Activated naive CD8-positive, alpha-beta T cell treated with anti-CD3 and anti-CD28 coated beads for 36 hours (primary cell): ENCODE results near the gene SLC35B1. TPM values are rescaled to one million over a fixed set of nuclear protein-coding genes. Genes with fewer than 3 reads are reported as not detected.
A peak's percentile ranks its signal among the peaks of the same experiment; 100 is the strongest.
"Not testable (repeated sequence)": the region's sequence is repeated elsewhere in the genome, so short reads cannot be mapped to it uniquely, and the experiment has no call there.

ENCODE experiments used
- DNase-seq: peaks from one replicate; pipeline ENCODE4 v3.0.0; 2021
- H3K27ac Mint-ChIP-seq: one replicate; pipeline ENCODE4 v1.8.0; 2022; ENCODE audit warnings: mild to moderate bottlenecking, moderate library complexity, mixed read lengths
- H3K27me3 Mint-ChIP-seq: one replicate; pipeline ENCODE4 v1.8.0; 2022; ENCODE audit warnings: mild to moderate bottlenecking, mixed read lengths
- H3K36me3 Mint-ChIP-seq: one replicate; pipeline ENCODE4 v1.8.0; 2021; ENCODE audit warnings: mild to moderate bottlenecking, mixed read lengths
- H3K4me1 Mint-ChIP-seq: one replicate; pipeline ENCODE4 v1.8.0; 2021; ENCODE audit warnings: mixed read lengths
- H3K4me3 Mint-ChIP-seq: one replicate; pipeline ENCODE4 v1.8.0; 2022; ENCODE audit warnings: mild to moderate bottlenecking, moderate library complexity, mixed read lengths
- H3K9me3 Mint-ChIP-seq: one replicate; pipeline ENCODE4 v1.8.0; 2022; ENCODE audit warnings: mixed read lengths
- total RNA-seq, 2 experiments: library from RNA; stranded (reverse); gene quantifications; one replicate each; pipeline ENCODE4 v1.2.3, GENCODE V29; 2021

Gene SLC35B1
- total RNA-seq, 2 experiments from 2014 or later: 58.6 to 63.8 TPM

DNA sequence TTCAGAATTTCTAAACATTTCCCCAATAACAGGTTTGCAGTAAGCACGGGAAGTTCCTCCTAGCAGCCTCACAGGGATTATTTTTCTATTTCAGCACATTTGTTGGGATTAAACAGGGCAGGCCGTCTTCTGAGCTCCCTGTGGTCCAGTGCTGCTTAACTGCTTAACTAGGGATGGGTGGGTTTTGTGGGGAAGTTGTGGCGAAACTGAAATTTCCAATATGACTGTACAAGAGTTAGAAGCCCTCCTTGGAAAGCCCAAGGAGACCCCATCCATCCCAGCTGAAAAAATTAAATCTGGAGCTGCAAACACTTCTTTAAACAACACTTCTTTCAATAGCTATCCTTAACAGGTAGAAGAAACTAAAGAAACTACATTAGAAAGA is 33.9 kb upstream of the SLC35B1 start:
- peak overlapping the region; percentile 95 for H3K27ac Mint-ChIP-seq
- H3K36me3 Mint-ChIP-seq: peaks cover 19% of the 10 kb centered on the region
- no peaks in the 10 kb centered on the region for H3K9me3 Mint-ChIP-seq
- DNase-seq: no peak
- peaks cover 84% of the 10 kb centered on the region for H3K4me1 Mint-ChIP-seq
- H3K27me3 Mint-ChIP-seq: no peaks in the 10 kb centered on the region
- H3K4me3 Mint-ChIP-seq: peak overlapping the region; percentile 67

GRCh38 chr17:49741009-49741691 is 33.4 kb upstream of the SLC35B1 start:
- no peak for DNase-seq
- Mint-ChIP-seq H3K27me3 (no peaks in the 10 kb centered on the region), H3K4me3 (peak overlapping the region; percentile 72), H3K4me1 (peaks cover 82% of the 10 kb centered on the region), H3K36me3 (peaks cover 23% of the 10 kb centered on the region), H3K9me3 (no peaks in the 10 kb centered on the region), H3K27ac (peak overlapping the region; percentile 95)

DNA sequence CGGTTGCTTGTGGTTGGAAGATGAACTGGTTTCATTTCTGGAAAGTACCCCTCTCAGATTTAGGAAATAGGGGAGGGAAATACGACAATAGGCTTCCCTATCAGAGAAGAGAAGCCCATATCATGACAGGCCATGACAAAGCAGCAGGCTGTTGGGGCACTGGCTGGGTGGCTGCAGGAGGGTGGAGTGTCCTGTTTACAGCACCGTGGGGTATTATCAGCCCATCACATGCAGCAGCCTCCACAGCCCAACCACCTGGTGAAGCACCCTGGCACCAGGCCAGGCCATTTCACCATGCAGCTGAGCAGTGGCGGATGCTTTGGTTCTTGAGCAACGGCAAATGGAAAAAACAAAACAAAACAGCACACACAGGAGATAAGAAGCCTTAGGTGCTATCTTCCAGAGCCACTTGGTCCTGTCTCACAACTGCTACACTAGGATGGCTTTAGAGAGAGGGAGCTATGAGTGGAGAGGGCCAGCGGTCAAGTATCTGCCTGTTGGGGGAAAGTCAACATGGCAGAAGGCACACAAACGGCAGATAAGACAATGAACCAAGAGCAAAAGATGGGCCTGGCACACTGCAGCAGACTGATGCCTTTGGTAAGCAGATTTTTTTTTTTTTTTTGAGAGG is 32.0 kb upstream of the SLC35B1 start:
- H3K9me3 Mint-ChIP-seq: no peaks in the 10 kb centered on the region
- peak; percentile 85 for DNase-seq
- peak overlapping the region; percentile 95 for H3K27ac Mint-ChIP-seq
- H3K4me3 Mint-ChIP-seq: peak overlapping the region; percentile 72
- H3K36me3 Mint-ChIP-seq: peaks cover 13% of the 10 kb centered on the region
- peaks cover 70% of the 10 kb centered on the region for H3K4me1 Mint-ChIP-seq
- H3K27me3 Mint-ChIP-seq: no peaks in the 10 kb centered on the region

GRCh38 chr17:49738456-49739163 is 30.8 kb upstream of the SLC35B1 start:
- H3K27ac Mint-ChIP-seq: peak overlapping the region; percentile 95

DNA sequence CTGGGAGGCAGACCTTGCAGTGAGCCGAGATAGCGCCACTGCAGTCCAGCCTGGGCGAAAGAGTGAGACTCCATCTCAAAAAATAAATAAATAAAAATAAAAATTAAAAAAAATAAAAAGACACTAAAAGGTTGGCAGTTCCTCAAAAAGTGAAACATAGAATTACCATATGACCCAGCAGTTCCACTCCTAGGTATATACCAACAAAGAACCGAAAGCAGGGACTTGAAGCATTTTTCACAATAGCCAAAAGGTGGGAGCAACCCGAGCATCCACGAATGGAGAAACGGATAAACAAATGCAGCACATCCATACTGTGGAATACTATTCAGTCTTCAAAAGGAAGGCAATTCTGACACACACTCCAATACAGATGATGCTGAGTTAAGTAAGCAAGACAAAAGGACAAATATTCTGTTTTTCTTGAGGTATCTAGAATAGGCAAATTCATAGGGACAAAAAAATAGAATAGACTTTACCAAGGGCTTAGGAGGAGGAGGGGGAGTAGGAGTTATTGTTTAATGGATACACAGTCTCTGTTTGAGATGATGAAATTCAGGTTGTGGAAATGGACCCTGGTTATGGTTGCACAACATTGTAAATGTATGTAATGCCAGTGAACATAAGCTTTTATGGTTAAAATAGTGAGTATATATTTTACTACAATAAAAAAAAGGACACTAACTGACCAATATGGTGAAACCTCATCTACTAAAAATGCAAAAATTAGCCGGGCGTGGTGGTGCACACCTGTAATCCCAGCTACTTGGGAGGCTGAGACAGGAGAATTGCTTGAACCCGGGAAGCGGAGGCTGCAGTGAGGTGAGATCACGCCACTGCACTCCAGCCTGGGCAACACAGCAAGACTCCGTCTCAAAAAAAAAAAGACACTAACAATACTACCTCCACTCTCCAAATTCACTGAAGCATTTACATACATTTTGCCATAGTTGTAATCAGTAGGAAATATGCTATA is 27.0 kb upstream of the SLC35B1 start:
- no peak overlapping the region for H3K27ac Mint-ChIP-seq
- H3K4me3 Mint-ChIP-seq: no peak overlapping the region
- H3K4me1 Mint-ChIP-seq: peaks cover 57% of the 10 kb centered on the region
- no peak for DNase-seq
- H3K9me3 Mint-ChIP-seq: no peaks in the 10 kb centered on the region
- H3K27me3 Mint-ChIP-seq: no peaks in the 10 kb centered on the region
- peaks cover 15% of the 10 kb centered on the region for H3K36me3 Mint-ChIP-seq

More at GRCh38 chr17:49738456-49739163, 30.8 kb upstream of the SLC35B1 start:
- Mint-ChIP-seq H3K4me3 (peak overlapping the region; percentile 36), H3K36me3 (peaks cover 16% of the 10 kb centered on the region), H3K27me3 (no peaks in the 10 kb centered on the region), H3K9me3 (no peaks in the 10 kb centered on the region), H3K4me1 (peaks cover 70% of the 10 kb centered on the region)
- no peak for DNase-seq

- Mint-ChIP-seq H3K4me1 (peaks cover 39% of the 10 kb centered on the region), H3K27ac (peak overlapping the region; percentile 36), H3K9me3 (no peaks in the 10 kb centered on the region), H3K27me3 (no peaks in the 10 kb centered on the region), H3K4me3 (no peak overlapping the region), H3K36me3 (peaks cover 16% of the 10 kb centered on the region)
- DNase-seq: no peak
These were observed 23.7 kb upstream of the SLC35B1 start for GRCh38 chr17:49731435-49731831.

DNA sequence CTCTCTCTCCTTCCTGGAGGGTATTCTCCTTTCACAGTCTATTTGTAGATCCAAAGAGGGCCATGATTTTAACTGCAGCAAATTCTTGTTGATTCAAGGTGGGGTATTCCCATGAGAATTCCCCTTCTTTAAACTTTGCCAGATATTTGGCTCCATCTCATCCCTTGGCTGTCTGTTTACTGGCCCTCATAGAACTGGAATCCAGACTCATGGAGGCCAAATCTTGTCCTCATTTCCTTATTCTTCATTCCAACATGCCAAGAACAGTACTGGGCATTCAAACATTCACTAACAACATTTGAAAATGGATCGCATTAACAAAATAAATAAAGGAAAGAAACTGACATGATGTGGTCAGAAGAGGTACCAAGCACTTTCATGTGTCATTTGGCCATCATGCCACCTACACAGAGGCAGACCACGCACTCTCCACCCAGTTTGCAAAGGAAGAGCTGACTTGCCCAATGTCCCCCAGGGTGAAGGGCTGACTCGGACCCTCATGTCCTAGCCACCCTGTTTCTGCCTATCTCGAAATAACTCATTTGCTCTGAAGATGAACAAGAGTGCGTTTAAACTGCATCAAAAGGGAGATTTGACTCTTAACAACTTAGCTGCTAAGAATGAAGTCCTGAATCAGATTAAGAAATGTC is 23.1 kb upstream of the SLC35B1 start:
- H3K27me3 Mint-ChIP-seq: no peaks in the 10 kb centered on the region
- DNase-seq: no peak
- H3K4me3 Mint-ChIP-seq: no peak overlapping the region
- H3K36me3 Mint-ChIP-seq: peaks cover 16% of the 10 kb centered on the region
- H3K27ac Mint-ChIP-seq: peak overlapping the region; percentile 36
- H3K4me1 Mint-ChIP-seq: peaks cover 38% of the 10 kb centered on the region
- H3K9me3 Mint-ChIP-seq: no peaks in the 10 kb centered on the region

- Mint-ChIP-seq H3K27me3 (no peaks in the 10 kb centered on the region), H3K27ac (peak overlapping the region; percentile 54), H3K9me3 (peaks cover 3% of the 10 kb centered on the region), H3K4me1 (peaks cover 41% of the 10 kb centered on the region), H3K36me3 (peaks cover 23% of the 10 kb centered on the region), H3K4me3 (no peak overlapping the region)
- no peak for DNase-seq
These were observed 22.5 kb upstream of the SLC35B1 start for GRCh38 chr17:49730078-49730784.

DNA sequence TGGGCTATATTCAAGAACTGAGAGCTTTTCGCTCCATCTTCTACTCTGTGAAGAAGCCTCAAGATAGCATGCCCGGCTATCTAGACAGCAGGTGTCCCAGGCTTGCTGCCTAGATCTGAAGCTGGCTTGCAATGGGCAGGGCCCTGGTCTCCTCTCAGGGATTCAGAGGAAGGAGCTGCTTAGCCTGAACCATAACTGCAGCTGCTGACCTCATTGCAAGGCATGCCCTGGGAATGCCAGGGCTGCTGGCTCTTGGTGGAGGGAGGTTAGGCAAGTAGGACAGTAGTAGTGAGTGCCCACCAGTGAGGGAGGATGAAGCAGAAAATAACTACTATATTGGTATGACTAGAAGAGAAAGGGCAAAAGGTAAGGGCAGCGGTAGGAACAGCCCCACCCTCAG is 21.3 kb upstream of the SLC35B1 start:
- peak overlapping the region; percentile 73 for H3K27ac Mint-ChIP-seq
- DNase-seq: no peak
- H3K27me3 Mint-ChIP-seq: no peaks in the 10 kb centered on the region
- H3K36me3 Mint-ChIP-seq: peaks cover 25% of the 10 kb centered on the region
- peaks cover 45% of the 10 kb centered on the region for H3K4me1 Mint-ChIP-seq
- H3K4me3 Mint-ChIP-seq: no peak overlapping the region
- peaks cover 3% of the 10 kb centered on the region for H3K9me3 Mint-ChIP-seq

GRCh38 chr17:49728425-49728824 is 20.7 kb upstream of the SLC35B1 start:
- DNase-seq: no peak
- Mint-ChIP-seq H3K27me3 (no peaks in the 10 kb centered on the region), H3K4me1 (peaks cover 50% of the 10 kb centered on the region), H3K27ac (peak overlapping the region; percentile 17), H3K9me3 (peaks cover 3% of the 10 kb centered on the region), H3K36me3 (peaks cover 25% of the 10 kb centered on the region), H3K4me3 (no peak overlapping the region)

GRCh38 chr17:49727380-49727779 is 19.6 kb upstream of the SLC35B1 start:
- peaks cover 3% of the 10 kb centered on the region for H3K9me3 Mint-ChIP-seq
- H3K4me3 Mint-ChIP-seq: no peak overlapping the region
- no peak for DNase-seq
- no peak overlapping the region for H3K27ac Mint-ChIP-seq
- peaks cover 47% of the 10 kb centered on the region for H3K4me1 Mint-ChIP-seq
- no peaks in the 10 kb centered on the region for H3K27me3 Mint-ChIP-seq
- H3K36me3 Mint-ChIP-seq: peaks cover 25% of the 10 kb centered on the region

GRCh38 chr17:49725452-49726130 is 17.8 kb upstream of the SLC35B1 start:
- Mint-ChIP-seq H3K9me3 (peaks cover 3% of the 10 kb centered on the region), H3K36me3 (peaks cover 23% of the 10 kb centered on the region), H3K4me1 (peaks cover 39% of the 10 kb centered on the region)

DNA sequence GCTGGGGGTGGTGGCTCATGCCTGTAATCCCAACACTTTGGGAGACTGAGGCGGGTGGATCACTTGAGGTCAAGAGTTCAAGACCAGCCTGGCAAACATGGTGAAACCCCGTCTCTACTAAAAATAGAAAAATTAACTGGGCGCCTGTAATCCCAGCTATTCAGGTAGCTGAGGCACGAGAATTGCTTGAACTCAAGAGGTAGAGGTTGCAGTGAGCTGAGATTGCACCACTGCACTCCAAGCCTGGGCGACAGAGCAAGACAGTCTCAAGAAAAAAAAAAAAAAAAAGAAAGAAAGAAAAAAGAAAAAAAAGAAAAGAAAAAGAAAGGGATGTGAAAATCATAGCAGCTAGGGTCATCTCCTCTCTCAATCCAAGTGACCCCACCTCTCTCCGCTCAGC is 16.8 kb upstream of the SLC35B1 start:
- not testable (repeated sequence) for H3K9me3 Mint-ChIP-seq, H3K4me3 Mint-ChIP-seq, DNase-seq, H3K27me3 Mint-ChIP-seq, H3K27ac Mint-ChIP-seq
- peaks cover 23% of the 10 kb centered on the region for H3K36me3 Mint-ChIP-seq
- H3K4me1 Mint-ChIP-seq: peaks cover 30% of the 10 kb centered on the region

More at GRCh38 chr17:49725452-49726130, 17.8 kb upstream of the SLC35B1 start:
- Mint-ChIP-seq H3K27ac (no peak overlapping the region), H3K4me3 (no peak overlapping the region), H3K27me3 (no peaks in the 10 kb centered on the region)
- DNase-seq: no peak
